KOPT-K1 (cell line): ENCODE data around the gene NMT1.
"Not testable (repeated sequence)": the region's sequence is repeated elsewhere in the genome, so short reads cannot be mapped to it uniquely, and the experiment has no call there.

Experiments used
- H3K27ac ChIP-seq: fragments of 200-600 bp; sonication (generic); 2 replicates; pipeline ENCODE4 v1.5.1; 2016; ENCODE audit warnings: antibody characterized with exemption, mild to moderate bottlenecking, low read depth, low read length; ENCODE audit not compliant: poor library complexity, severe bottlenecking
- H3K36me3 ChIP-seq: fragments of 200-600 bp; sonication (generic); 2 replicates; pipeline ENCODE4 v1.5.1; 2017; ENCODE audit warnings: antibody characterized with exemption, mild to moderate bottlenecking, low read length, moderate library complexity; ENCODE audit not compliant: insufficient read depth
- H3K9me3 ChIP-seq: fragments of 200-600 bp; sonication (generic); 2 replicates; pipeline ENCODE4 v1.5.1; 2017; ENCODE audit warnings: antibody characterized with exemption, low read length, mild to moderate bottlenecking; ENCODE audit not compliant: insufficient read depth, poor library complexity, severe bottlenecking

NMT1 gene

DNA sequence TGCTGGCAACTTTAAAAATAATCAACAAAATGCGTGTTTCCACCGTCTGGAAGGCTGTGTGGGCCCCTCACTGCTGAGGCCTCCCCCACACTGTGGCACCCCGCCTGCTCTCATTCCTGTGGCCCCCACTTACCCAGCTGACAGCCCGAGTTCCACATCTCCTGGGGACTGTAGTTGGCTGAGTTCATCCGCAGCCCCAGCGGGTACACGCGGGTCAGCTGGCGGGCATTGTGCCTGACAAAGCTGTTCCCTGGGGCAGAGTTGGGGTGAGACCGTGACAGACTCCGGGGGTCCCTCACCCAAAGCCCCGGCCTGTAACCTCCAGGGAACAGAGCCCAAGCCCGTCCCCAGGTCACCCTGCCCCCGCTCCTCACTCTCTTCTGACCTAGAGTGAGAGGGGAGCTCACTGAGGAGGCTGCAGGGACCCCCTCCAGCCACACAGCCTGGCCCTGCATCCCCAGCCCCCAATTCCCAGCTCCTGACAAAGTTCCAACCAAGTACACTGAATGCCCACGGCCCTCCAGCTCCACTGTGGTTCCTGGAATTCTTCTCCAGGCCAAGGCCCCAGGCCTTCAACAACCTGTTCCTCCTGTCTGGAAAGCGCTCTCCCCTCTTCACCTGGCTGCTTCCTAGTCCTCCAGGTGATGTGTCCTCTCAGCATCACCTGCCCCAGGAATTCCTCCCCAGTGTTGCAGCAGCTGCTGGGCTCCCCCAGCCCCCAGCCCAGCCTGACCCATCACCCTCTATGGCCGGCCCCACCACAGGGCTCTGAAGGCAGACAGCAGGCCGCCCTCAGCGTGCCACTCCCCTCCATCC is 53.2 kb downstream of the NMT1 start:
- Histone ChIP-seq H3K36me3 (peaks cover 2% of the 10 kb centered on the region; the same call in 1 of the 2 replicates), H3K27ac (no peak overlapping the region), H3K9me3 (no peaks in the 10 kb centered on the region)

DNA sequence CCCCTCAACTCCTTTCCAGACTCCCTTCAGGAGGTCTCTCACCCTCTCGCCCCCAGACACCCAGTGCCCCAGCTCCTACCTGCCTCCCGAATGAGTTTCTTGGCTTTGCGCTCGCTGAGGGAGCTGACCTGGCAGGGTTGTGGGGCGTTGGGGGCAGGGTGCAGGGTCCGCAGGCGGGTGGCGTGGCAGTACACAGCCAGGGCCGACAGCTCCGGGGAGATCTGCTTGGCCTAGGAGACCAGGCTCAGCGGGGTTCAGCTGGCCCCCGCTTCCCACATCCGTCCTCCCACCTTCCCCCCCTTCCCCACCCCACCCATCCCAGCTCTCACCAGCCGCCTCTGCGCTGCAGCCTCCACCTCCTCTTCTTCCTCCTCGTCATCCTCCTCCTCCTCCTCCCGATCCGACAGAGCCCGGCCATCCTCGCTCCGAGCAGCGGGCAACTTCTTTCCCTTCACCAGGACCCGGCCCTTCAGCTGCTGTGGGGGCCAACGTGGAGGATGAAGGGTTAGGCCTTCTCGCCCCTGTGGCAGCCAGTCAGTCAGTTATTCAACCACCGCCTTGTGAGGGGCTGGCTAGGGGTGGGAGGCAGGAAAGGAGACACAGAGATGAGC is 54.0 kb downstream of the NMT1 start:
- H3K9me3 ChIP-seq: no peaks in the 10 kb centered on the region
- no peaks in the 10 kb centered on the region for H3K36me3 ChIP-seq
- H3K27ac ChIP-seq: no peak overlapping the region

DNA sequence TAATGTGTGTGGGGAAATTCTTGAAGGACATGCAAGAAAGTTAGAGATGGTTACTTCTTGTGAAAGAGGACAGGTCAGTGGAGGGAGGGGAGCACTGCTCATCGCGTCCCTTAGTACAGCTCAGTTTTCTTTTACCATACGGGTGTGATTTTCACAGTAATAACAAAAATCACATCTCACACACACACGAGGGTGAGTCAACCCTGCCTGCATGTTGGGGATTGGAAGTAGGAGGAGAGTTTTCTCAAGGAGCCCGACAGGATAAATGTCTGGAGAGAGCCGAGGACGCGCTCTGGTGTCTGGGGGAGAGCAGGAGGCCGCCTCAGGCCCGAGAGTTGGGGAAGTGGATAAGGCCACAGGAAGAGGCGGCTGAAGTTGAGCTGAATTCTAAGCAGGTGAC is 54.8 kb downstream of the NMT1 start:
- Histone ChIP-seq H3K27ac (no peak overlapping the region), H3K9me3 (no peaks in the 10 kb centered on the region), H3K36me3 (no peaks in the 10 kb centered on the region)

DNA sequence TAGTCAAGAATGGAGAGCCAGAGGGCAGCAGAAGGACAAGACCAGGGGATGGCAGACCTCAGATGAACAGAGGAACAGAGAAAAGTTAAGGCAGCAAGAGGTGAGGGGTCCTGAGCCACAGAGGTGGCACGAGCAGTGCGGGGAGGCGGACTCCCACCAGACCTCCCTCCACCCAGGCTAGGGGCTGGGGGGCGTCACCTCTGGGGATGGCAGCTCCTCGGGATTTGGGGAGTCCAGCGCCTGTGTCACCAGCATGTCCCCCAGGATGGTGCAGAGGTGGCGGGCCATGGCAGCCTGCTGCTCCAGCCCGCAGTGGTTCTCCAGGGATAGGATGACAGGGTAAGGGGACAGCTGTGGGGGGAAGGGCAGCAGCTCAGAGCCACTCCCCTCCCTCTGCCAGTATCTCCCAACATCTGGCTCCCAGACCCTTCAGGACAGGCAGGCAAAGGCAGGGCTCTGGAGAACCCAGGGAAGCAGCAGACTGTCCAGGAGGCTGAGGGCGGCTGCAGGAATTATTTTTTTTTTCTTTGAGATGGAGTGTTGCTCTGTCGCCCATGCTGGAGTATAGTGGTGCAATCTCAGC is 55.4 kb downstream of the NMT1 start:
- no peaks in the 10 kb centered on the region for H3K36me3 ChIP-seq
- H3K9me3 ChIP-seq: no peaks in the 10 kb centered on the region
- no peak overlapping the region for H3K27ac ChIP-seq

DNA sequence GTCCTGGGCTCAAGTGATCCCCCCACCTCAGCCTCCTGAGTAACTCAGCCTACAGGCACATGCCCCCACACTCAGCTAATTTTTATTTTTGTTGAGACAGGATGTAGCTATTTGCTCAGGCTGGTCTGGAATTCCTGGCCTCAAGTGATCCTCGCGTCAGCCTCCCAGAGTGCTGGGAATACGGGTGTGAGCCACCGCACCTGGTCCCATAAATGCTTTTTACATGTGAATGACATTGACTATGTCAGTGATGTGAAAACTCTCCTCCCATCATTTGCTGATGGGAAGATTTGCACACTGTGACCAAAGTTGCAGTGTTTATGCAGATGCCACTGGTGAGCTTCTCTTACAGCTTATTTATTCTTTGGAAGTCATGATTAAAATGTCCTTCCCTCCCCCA is 56.2 kb downstream of the NMT1 start:
- H3K36me3 ChIP-seq: no peaks in the 10 kb centered on the region
- H3K9me3 ChIP-seq: no peaks in the 10 kb centered on the region
- no peak overlapping the region for H3K27ac ChIP-seq

DNA sequence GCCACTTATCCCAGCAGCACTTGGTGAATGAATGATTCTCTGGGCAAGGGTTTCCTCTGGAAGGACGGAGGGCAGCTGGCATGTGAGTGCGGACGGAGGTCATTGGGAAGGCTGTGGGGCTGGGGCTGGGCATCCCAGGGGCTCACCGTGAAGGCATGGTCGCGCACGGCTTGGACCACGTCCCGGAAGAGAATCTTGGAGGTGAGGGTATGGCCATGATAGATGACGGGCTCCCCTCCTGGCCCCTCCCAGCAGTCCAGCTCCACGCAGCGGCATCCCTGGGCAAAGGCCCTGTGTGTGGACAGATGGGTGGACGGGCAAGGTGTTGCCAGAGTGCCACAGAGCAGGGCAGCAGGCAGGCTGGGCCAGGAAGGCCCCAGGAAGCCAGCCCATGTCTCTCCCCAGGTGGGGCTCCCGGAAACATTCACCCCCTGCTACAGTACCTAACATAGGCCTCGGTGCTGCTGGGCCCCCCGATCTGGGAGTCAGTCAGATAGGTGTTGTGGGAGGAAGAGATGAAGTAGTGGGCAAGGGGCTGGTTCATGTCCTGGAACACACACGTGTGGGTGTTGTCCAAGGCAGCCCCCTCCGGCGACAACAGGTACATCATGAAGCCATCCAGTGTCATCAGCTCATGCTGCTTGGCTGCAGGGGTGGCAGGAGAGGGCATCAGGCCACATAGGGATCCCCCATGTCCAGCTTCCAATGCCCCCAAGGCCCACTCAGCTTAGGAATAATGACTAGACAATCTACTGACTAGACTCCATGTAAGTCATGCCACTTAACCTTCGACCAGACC is 56.9 kb downstream of the NMT1 start:
- Histone ChIP-seq H3K9me3 (no peaks in the 10 kb centered on the region), H3K36me3 (no peaks in the 10 kb centered on the region), H3K27ac (no peak overlapping the region)

DNA sequence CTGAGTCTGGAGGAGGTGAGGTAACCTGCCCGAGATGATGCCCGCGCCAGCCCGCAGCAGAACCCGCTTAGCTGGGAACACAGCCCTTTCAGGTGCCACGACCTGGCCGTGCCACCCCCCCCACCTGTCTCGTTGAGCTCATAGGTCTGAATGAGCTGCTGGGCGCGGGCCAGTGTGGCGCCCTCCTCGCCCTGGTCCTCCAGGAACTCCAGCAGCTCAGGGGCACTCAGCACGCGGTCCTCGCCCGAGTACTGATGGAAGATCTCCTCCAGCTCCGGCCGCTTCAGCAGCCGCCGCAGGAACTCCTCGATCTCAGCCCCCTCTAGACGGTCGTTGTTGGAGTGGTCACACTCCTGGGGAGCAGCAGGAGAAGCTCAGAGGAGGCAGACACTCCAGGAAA is 57.6 kb downstream of the NMT1 start:
- H3K9me3 ChIP-seq: no peaks in the 10 kb centered on the region
- H3K27ac ChIP-seq: no peak overlapping the region
- no peaks in the 10 kb centered on the region for H3K36me3 ChIP-seq

DNA sequence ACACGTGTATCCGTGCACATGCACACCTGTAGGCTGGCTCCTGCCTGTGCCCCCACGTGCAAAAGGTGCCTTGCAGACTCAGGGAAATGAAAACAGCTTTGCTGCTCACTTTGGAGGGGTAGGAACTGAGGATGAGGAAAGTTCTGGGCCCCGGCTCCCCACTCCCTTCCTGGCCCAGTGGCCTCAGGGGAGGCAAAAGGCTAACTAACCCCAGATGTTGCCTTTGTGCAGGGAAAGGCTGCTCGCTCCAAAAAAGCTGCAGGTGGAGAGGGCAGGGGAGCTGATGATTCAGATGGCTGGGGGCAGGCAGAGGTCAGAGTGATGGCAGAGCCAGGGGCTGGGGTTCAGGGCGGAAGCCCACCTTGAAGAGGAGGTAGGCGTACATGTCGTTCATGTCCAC is 58.8 kb downstream of the NMT1 start:
- no peaks in the 10 kb centered on the region for H3K9me3 ChIP-seq
- H3K27ac ChIP-seq: no peak overlapping the region
- H3K36me3 ChIP-seq: no peaks in the 10 kb centered on the region

DNA sequence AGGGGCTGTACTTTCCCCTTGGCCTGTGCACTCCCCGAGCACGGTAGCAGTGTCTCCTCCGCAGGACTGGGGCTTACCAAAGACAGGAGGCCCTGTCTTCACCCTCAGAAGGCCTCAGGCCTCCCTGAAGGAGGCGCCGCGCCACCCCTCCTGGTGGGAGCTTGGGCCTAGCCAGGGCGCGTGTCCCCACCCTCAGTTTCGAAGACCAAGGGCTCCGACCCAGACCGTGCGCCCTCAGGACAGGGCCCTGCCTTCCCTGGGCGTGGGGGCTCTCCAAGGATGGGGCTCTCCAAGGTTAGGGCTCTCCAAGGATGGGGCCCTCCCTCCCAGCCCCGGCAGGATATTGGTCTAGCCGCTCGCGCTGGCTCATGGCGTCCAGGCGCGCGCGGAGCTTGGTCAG is 59.4 kb downstream of the NMT1 start:
- Histone ChIP-seq H3K27ac (no peak overlapping the region), H3K36me3 (no peaks in the 10 kb centered on the region), H3K9me3 (no peaks in the 10 kb centered on the region)

DNA sequence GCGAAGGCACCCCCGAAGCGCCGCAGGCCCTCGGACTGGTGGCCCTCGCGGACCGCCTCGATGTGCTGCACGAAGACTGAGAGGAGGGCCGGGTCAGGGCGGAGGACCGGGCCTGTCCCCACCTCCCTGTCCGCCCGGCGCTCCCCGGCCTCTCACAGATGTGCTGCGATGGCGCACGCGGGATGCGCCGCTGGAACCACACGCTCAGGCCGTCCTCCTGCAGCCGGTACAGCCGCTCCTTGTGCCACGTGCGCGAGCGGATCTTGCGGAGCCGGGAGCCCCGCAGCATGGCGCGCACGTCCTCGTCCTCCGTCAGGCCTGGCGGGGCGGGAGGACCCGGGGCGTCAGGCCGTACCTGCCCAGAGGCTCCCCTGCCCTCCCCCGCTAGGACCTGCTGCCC is 59.9 kb downstream of the NMT1 start:
- Histone ChIP-seq H3K36me3 (no peaks in the 10 kb centered on the region), H3K9me3 (no peaks in the 10 kb centered on the region), H3K27ac (no peak overlapping the region)

DNA sequence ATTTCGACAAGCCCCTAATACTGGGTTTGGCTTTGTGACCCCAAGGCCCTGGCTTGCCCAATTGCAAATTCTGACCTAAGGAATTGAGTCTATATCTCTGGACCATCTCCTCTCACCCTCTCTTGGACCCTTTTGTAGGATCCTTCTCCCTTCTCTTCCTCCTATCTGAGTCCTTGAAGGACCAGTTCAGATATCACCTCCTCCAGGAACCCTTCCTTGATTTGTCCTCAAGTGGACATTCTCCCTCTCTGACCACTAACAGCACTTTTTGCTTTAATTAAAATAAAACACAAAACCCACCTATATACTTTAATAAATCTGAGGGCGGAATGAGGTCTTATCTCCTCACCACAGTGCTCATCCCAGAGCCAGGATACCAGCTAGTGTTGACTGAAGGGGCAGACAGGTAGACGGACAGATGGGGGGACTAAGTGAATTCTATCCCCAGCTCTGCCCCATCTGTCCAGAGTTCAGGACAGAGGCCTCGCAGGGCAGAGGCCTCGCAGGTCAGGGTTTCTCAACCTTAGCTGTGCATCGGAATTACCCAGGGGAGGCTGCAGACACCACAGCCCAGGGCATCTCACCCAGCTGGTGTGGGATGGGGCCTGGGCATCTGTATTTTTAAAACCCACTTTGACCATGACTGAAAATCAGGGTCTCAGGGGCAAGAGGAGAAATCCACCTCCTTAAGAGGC is 62.1 kb downstream of the NMT1 start:
- H3K36me3 ChIP-seq: no peaks in the 10 kb centered on the region
- no peaks in the 10 kb centered on the region for H3K9me3 ChIP-seq
- no peak overlapping the region for H3K27ac ChIP-seq

DNA sequence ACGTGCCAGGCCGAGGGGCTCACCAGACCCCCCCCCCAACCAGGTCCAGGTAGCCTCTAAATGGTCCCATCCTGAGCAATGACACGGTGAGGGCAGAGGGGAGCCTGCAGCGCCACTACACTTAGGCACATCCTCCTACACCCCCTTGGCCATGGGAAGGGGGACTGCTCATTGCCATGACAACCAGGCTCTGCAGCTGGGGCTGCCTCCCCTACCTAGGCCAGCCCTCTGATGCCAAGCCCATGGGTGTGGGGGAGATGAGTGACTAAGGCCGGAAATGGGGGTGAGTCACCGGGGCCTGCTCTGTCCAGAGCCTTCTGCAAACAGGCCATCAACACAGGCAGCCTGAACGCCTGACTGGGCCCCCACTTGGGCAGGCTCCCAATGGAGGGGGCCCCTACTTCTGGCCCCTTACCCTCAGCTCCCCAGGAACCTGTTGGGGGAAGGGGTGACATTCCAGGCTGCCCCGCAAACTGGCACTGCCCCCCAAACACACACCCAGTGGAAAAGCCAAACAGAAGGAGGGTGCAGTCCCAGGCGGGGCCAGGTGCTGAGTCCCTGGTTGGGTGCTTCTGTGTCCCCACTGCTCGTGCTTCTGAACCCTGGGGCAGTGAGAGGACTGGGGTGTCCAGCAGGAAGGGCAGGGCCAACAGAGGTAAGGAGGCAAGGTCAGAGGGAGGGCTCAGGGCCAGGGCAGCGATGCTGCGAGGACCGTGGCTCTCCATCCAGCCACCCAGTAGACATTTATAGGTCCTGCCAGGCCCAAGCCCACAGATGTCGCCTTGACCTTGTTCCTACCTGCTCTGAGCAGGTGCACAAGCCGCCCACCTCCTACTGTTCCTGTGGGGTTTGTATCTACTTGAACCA is 63.0 kb downstream of the NMT1 start:
- Histone ChIP-seq H3K27ac (no peak overlapping the region), H3K9me3 (no peaks in the 10 kb centered on the region), H3K36me3 (no peaks in the 10 kb centered on the region)

DNA sequence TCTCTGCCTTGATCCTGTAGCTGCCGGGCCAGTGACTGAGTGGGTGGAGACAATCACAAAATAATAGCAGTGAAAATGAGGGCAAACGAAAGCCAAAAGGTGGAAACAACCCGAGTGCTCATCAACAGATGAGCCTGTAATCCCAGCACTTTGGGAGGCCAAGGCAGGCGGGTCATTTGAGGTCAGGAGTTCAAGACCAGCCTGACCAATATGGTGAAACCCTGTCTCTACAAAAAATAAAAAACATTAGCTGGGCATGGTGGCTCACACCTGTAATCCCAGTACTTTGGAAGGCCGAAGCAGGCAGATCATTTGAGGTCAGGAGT is 63.6 kb downstream of the NMT1 start:
- H3K9me3 ChIP-seq, H3K36me3 ChIP-seq, H3K27ac ChIP-seq: not testable (repeated sequence)

DNA sequence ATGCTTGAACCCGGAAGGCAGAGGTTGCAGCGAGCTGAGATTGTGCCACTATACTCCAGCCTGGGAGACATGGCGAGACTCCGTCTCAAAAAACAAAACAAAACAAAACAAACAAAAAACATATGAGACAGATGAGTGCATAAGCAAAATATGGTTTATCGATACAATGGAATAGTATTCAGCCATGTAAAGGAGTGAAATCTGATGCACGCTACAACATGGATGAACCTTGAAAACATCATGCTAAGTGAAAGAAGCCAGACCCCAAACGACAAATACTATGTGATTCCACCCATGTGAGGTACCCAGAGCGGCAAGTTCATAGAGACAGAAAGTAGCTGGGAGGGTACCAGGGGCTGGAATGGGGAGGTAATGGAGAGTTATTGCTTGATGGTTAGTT is 64.4 kb downstream of the NMT1 start:
- H3K27ac ChIP-seq: no peak overlapping the region

More for the DNA sequence above, 64.4 kb downstream of the NMT1 start:
- no peaks in the 10 kb centered on the region for H3K9me3 ChIP-seq
- H3K36me3 ChIP-seq: no peaks in the 10 kb centered on the region
